ENCODE measurements around the gene NRCAM.

DNA sequence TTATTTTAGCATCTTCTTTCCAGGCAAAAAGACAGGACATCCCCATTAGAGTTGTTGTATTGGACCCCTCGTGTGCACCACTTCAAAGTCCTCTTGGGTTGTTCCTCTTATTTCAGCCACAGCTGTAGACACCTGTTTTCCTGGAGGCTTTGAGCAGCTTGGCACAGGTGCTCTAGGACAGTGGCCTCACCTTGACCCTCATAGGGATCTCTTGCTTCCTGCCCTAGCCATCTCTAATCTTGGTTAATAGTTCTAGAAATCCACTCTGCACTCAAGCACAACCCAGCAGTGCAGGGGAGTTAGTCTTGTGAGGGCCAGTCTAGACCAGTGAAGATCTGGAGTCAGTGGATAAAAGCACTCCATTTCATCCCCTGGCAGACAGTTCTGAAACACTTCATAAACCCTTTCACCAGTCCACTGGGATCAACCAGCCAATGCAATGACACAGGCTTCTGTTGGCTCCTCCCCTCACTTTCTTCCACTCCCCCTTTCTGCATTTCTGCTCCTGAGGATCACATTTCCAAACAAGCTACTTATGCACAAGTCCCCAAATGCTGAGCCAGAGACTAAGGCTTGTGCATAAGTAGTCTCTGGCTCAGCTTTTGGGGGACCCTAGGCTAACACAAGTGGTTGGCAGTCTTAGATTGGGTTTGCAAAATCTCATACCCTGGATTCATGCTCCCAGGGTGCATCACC is 194.5 kb downstream of the NRCAM start:
- no peak for TF ChIP-seq EP300 (IDR thresholded peaks at IDR 0.05)
- TF ChIP-seq POLR2AphosphoS5 (IDR thresholded peaks at IDR 0.05), result no peak

Measured in gastroesophageal sphincter (tissue), 2 donors.